Measurements from ENCODE around the gene ARHGAP44. TPM values are rescaled to one million over a fixed set of nuclear protein-coding genes. Genes with fewer than 3 reads are reported as not detected.

The ARHGAP44 gene
- total and polyA plus RNA-seq, 2 donors (not counting 1 experiment from before 2014, with no cell fraction given) = 0.78 to 11.6 TPM

- Mint-ChIP-seq H3K27ac (no peak overlapping the region), H3K4me1 (no peaks in the 10 kb centered on the region), H3K27me3 (no peaks in the 10 kb centered on the region), H3K4me3 (no peak overlapping the region), H3K9me3 (ENCODE audit: insufficient read depth) (no peaks in the 10 kb centered on the region)
- Histone ChIP-seq H3K79me2 (ENCODE audit: control insufficient read depth, insufficient read depth, low read length) (no peaks in the 10 kb centered on the region), H3K4me3 (ENCODE audit: control extremely low read depth in 1 of 5, extremely low read depth in 1 of 5, insufficient read depth in 1 of 5, low read depth in 2 of 5, low read length in 4 of 5) (no peak overlapping the region), H2AFZ (ENCODE audit: insufficient read depth, low read depth, low read length, poor library complexity, severe bottlenecking) (no peak overlapping the region), H3K9ac (ENCODE audit: low read length) (no peak overlapping the region), H3K27me3 (replicated peaks in 1 of 4; ENCODE audit: control extremely low read depth in 1 of 4, control insufficient read depth in 3 of 4, insufficient read depth in 4 of 4, low read length in 3 of 4) (no peaks in the 10 kb centered on the region), H3K9me3 (ENCODE audit: control extremely low read depth in 1 of 3, control insufficient read depth in 2 of 3, insufficient read depth in 1 of 3, low read length in 2 of 3) (peaks cover 1 to 5% (median 3%) of the 10 kb centered on the region in 3 donors), H3K27ac (ENCODE audit: low read length in 2 of 2) (no peak overlapping the region), H4K20me1 (ENCODE audit: control insufficient read depth, insufficient read depth, low read length, poor library complexity, severe bottlenecking) (no peaks in the 10 kb centered on the region), H3K36me3 (replicated peaks in 1 of 2; ENCODE audit: control extremely low read depth in 1 of 2, control insufficient read depth in 1 of 2, extremely low read depth in 1 of 2, insufficient read depth in 2 of 2, low read length in 1 of 2) (no peaks in the 10 kb centered on the region), H3K4me2 (replicated peaks; ENCODE audit: low read depth, low read length, poor library complexity, severe bottlenecking) (no peak overlapping the region), H3K4me1 (ENCODE audit: control insufficient read depth in 2 of 2, insufficient read depth in 2 of 2, low read length in 2 of 2) (no peaks in the 10 kb centered on the region)
- intact Hi-C loops (cut with micrococcal nuclease) = no loop called here
- ChIA-PET POLR2A (no interaction called here), CTCF (no interaction called here)
- 100% methylated on average over 2 of the region's 2 CpGs for WGBS (ENCODE audit: insufficient coverage)
- ATAC-seq (ENCODE audit: low read depth) (no peak), DNase-seq (no peak)
- no peak for TF ChIP-seq EZH2 (IDR thresholded peaks at IDR 0.05; ENCODE audit: borderline replicate concordance, insufficient read depth, low read depth, low read length, poor library complexity, severe bottlenecking)
- no peak for TF ChIP-seq CTCF (IDR thresholded peaks at IDR 0.05)
These were observed 64.6 kb downstream of the ARHGAP44 start for GRCh38 chr17:12853921-12854320.

GRCh38 chr17:12856416-12856815 is 67.1 kb downstream of the ARHGAP44 start:
- intact Hi-C loops (cut with micrococcal nuclease) = no loop called here
- no CpG with 5 or more reads among the region's 3 CpGs for WGBS (ENCODE audit: insufficient coverage)

More at GRCh38 chr17:12856416-12856815, 67.1 kb downstream of the ARHGAP44 start:
- no peak overlapping the region for H3K9ac ChIP-seq (ENCODE audit: low read length)
- H3K4me3 ChIP-seq (ENCODE audit: control extremely low read depth in 1 of 5, extremely low read depth in 1 of 5, insufficient read depth in 1 of 5, low read depth in 2 of 5, low read length in 4 of 5) = no peak overlapping the region
- Mint-ChIP-seq H3K4me1 (no peaks in the 10 kb centered on the region), H3K27ac (no peak overlapping the region), H3K4me3 (no peak overlapping the region), H3K9me3 (ENCODE audit: insufficient read depth) (peaks cover 3% of the 10 kb centered on the region), H3K27me3 (no peaks in the 10 kb centered on the region)
- no peaks in the 10 kb centered on the region for H4K20me1 ChIP-seq (ENCODE audit: control insufficient read depth, insufficient read depth, low read length, poor library complexity, severe bottlenecking)
- no peak overlapping the region for H3K4me2 ChIP-seq (replicated peaks; ENCODE audit: low read depth, low read length, poor library complexity, severe bottlenecking)
- TF ChIP-seq EZH2 (IDR thresholded peaks at IDR 0.05; ENCODE audit: borderline replicate concordance, insufficient read depth, low read depth, low read length, poor library complexity, severe bottlenecking) (no peak), CTCF (IDR thresholded peaks at IDR 0.05) (no peak)
- H3K9me3 ChIP-seq (ENCODE audit: control extremely low read depth in 1 of 3, control insufficient read depth in 2 of 3, insufficient read depth in 1 of 3, low read length in 2 of 3) = peaks cover 1 to 7% (median 5%) of the 10 kb centered on the region in 3 donors
- DNase-seq (no peak), ATAC-seq (ENCODE audit: low read depth) (no peak)
- ChIA-PET POLR2A (no interaction called here), CTCF (no interaction called here)
- H3K36me3 ChIP-seq (replicated peaks in 1 of 2; ENCODE audit: control extremely low read depth in 1 of 2, control insufficient read depth in 1 of 2, extremely low read depth in 1 of 2, insufficient read depth in 2 of 2, low read length in 1 of 2) = no peaks in the 10 kb centered on the region
- no peak overlapping the region for H2AFZ ChIP-seq (ENCODE audit: insufficient read depth, low read depth, low read length, poor library complexity, severe bottlenecking)
- no peaks in the 10 kb centered on the region for H3K4me1 ChIP-seq (ENCODE audit: control insufficient read depth in 2 of 2, insufficient read depth in 2 of 2, low read length in 2 of 2)
- no peaks in the 10 kb centered on the region for H3K79me2 ChIP-seq (ENCODE audit: control insufficient read depth, insufficient read depth, low read length)
- no peaks in the 10 kb centered on the region for H3K27me3 ChIP-seq (replicated peaks in 1 of 4; ENCODE audit: control extremely low read depth in 1 of 4, control insufficient read depth in 3 of 4, insufficient read depth in 4 of 4, low read length in 3 of 4)
- no peak overlapping the region for H3K27ac ChIP-seq (ENCODE audit: low read length in 2 of 2)

Measured in B cell (primary cell).